ENCODE results near the gene MYO3A. TPM values are rescaled to one million over a fixed set of nuclear protein-coding genes. Genes with fewer than 3 reads are reported as not detected.

MYO3A gene
- total and polyA plus RNA-seq, 2 of the 4 experiments (the other 2 are of a cell fraction), result not detected

DNA sequence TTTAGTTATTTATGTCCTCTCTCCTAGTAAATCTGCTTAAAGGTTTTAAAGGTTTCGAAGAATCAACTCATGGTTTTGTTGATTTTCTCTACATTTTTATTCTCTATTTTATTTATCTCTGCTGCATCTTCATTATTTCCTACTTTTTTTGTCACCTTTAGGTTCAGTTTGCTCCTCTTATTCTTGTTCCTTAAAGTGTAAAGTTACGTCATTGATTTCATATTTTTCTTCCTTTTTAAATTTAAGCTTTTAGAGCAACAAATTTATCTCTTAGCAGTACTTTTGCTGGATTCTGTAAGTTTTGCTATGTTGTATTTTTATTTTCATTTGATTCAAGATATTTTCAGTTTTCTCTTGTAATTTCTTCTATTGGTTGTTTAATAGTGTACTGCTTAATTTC, 10.7 kb downstream of the MYO3A start:
- Histone ChIP-seq H3K27me3 (ENCODE audit: control insufficient read depth, insufficient read depth, low read length) (no peaks in the 10 kb centered on the region), H3K9ac (ENCODE audit: low read depth, low read length) (no peak overlapping the region), H4K91ac (ENCODE audit: insufficient read depth, low read depth, low read length) (no peak overlapping the region), H3K79me1 (ENCODE audit: low read depth in 1 of 2, low read length in 2 of 2) (no peaks in the 10 kb centered on the region), H3K56ac (ENCODE audit: extremely low read depth, insufficient read depth, low read length) (no peak overlapping the region), H3K4me2 (ENCODE audit: low read depth, low read length) (no peak overlapping the region), H3K36me3 (ENCODE audit: control insufficient read depth, insufficient read depth, low read length) (no peaks in the 10 kb centered on the region), H3K23ac (ENCODE audit: low read depth, low read length) (no peak overlapping the region), H3K9me1 (ENCODE audit: insufficient read depth, low read length) (no peaks in the 10 kb centered on the region), H2AK9ac (replicated peaks; ENCODE audit: low read depth, low read length, poor library complexity) (no peak overlapping the region), H4K8ac (ENCODE audit: low read depth in 2 of 2, low read length in 2 of 2) (no peak overlapping the region), H2BK15ac (ENCODE audit: low read depth, low read length) (no peak overlapping the region), H2AFZ (replicated peaks; ENCODE audit: low read length, poor library complexity) (no peak overlapping the region), H4K5ac (ENCODE audit: low read depth, low read length) (no peak overlapping the region), H4K20me1 (ENCODE audit: insufficient read depth, low read length) (no peaks in the 10 kb centered on the region), H2AK5ac (ENCODE audit: low read depth, low read length) (no peak overlapping the region), H3K27ac (ENCODE audit: insufficient read depth, low read length) (no peak overlapping the region), H2BK120ac (ENCODE audit: low read depth, low read length) (no peak overlapping the region), H3K4me1 (ENCODE audit: control insufficient read depth, insufficient read depth, low read length) (no peaks in the 10 kb centered on the region), H3K9me3 (ENCODE audit: control insufficient read depth, insufficient read depth, low read length) (peaks cover 1% of the 10 kb centered on the region; the same call in 1 of the 2 replicates), H3K14ac (replicated peaks; ENCODE audit: low read depth, low read length) (no peak overlapping the region), H3K4ac (ENCODE audit: low read depth, low read length) (no peak overlapping the region), H3K18ac (ENCODE audit: low read depth, low read length) (no peak overlapping the region), H3K4me3 (ENCODE audit: insufficient read depth, low read depth, low read length) (no peak overlapping the region), H2BK5ac (ENCODE audit: low read depth, low read length, poor library complexity, severe bottlenecking) (no peak overlapping the region), H2BK20ac (ENCODE audit: low read depth, low read length) (no peak overlapping the region)
- CTCF ChIA-PET, result no interaction called here
- DNase-seq (no peak), ATAC-seq (ENCODE audit: low read depth) (no peak)
- TF ChIP-seq FOS (IDR thresholded peaks at IDR 0.05; ENCODE audit: low read depth, low read length) (no peak), RCOR1 (IDR thresholded peaks at IDR 0.05; ENCODE audit: insufficient replicate concordance, low read length) (no peak), SMC3 (IDR thresholded peaks at IDR 0.05; ENCODE audit: low read depth, low read length) (no peak), BHLHE40 (IDR thresholded peaks at IDR 0.05; ENCODE audit: low read depth, low read length) (no peak), POLR2A (IDR thresholded peaks at IDR 0.05; ENCODE audit: low read depth, low read length) (no peak), CHD1 (IDR thresholded peaks at IDR 0.05; ENCODE audit: low read depth, low read length) (no peak)
- TF ChIP-seq, protein P1, sequence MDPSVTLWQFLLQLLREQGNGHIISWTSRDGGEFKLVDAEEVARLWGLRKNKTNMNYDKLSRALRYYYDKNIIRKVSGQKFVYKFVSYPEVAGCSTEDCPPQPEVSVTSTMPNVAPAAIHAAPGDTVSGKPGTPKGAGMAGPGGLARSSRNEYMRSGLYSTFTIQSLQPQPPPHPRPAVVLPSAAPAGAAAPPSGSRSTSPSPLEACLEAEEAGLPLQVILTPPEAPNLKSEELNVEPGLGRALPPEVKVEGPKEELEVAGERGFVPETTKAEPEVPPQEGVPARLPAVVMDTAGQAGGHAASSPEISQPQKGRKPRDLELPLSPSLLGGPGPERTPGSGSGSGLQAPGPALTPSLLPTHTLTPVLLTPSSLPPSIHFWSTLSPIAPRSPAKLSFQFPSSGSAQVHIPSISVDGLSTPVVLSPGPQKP (IDR thresholded peaks at IDR 0.05; ENCODE audit: borderline replicate concordance, low read depth, low read length), result no peak
- POLR2A ChIA-PET (ENCODE audit: unreplicated experiment), result no interaction called here
- WGBS, 2 experiments (ENCODE audit: extremely low coverage in 2 of 2, insufficient read length in 1 of 2), result no CpG with 5 or more reads among the region's 2 CpGs
- dilution Hi-C loops (cut with HindIII; ENCODE audit: low sequenced_read_pairs, unreplicated experiment) (no loop called here), intact Hi-C loops (cut with micrococcal nuclease) (no loop called here), in situ Hi-C loops (cut with MboI; ENCODE audit: low sequenced_read_pairs) (no loop called here)
- no TSS peak for BruUV-seq (replicated peaks)
